Activated naive CD4-positive, alpha-beta T cell treated with anti-CD3 and anti-CD28 coated beads, Interleukin-2, amount 10 ng/mL, durations not matched to agents 7 days and 5 days (primary cell): Measurements from ENCODE around the gene NMT1.

Experiments
- CTCF ChIA-PET: fragments of 350-600 bp; sonication (Branson Sonifier 250); formaldehyde crosslinking; loops from one replicate; lab custom pipeline; 2021; ENCODE audit warnings: antibody characterized with exemption; lab: Charles Lee
- DNase-seq: peaks from one replicate; pipeline ENCODE4 v3.0.0-alpha.2; 2020
- H3K27ac Mint-ChIP-seq: one replicate; pipeline ENCODE4 v1.8.0; 2021; ENCODE audit warnings: mild to moderate bottlenecking, moderate library complexity, mixed read lengths
- H3K27me3 Mint-ChIP-seq: one replicate; pipeline ENCODE4 v1.8.0; 2021; ENCODE audit warnings: mild to moderate bottlenecking, mixed read lengths
- H3K36me3 Mint-ChIP-seq: one replicate; pipeline ENCODE4 v1.8.0; 2021; ENCODE audit warnings: mixed read lengths
- H3K4me1 Mint-ChIP-seq: one replicate; pipeline ENCODE4 v1.8.0; 2021; ENCODE audit warnings: mixed read lengths
- H3K4me3 Mint-ChIP-seq: one replicate; pipeline ENCODE4 v1.8.0; 2021; ENCODE audit warnings: mild to moderate bottlenecking, moderate library complexity, mixed read lengths
- H3K9me3 Mint-ChIP-seq: one replicate; pipeline ENCODE4 v1.8.0; 2021; ENCODE audit warnings: mixed read lengths

Gene NMT1

DNA sequence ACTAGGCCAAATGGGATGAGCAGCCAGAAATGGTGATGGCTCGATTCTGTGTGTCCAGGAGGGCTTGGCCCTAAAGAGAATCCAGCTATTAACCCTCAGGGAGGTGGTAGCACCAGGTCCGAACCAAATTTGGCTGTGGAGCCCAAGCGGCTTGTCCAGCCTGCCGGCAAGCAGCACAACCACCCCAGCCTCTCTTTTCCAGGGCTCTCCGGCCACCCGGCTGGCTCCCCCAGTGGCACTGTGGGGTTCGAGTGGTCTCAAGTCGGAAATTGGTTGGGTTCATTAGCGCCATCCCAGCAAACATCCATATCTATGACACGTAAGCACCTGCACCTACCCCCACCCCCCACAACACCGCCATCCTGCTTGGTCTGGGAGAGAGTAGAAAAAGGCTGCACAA is 35.8 kb downstream of the NMT1 start:
- Mint-ChIP-seq H3K4me1 (no peaks in the 10 kb centered on the region), H3K36me3 (peaks cover 59% of the 10 kb centered on the region), H3K9me3 (no peaks in the 10 kb centered on the region), H3K27ac (no peak overlapping the region), H3K4me3 (no peak overlapping the region), H3K27me3 (no peaks in the 10 kb centered on the region)
- DNase-seq = no peak
- CTCF ChIA-PET = interaction anchor here (1.0 to 3.3 kb wide), 6 partner anchors 9 to 177 kb away, joined by 3 to 28 read pairs (median 3); no protein-coding TSS in a partner anchor

- H3K4me1 Mint-ChIP-seq = no peaks in the 10 kb centered on the region
- H3K36me3 Mint-ChIP-seq = peaks cover 58% of the 10 kb centered on the region
- CTCF ChIA-PET = interaction anchor here (0.7 to 3.3 kb wide), 18 partner anchors 11 to 319 kb away, joined by 3 to 28 read pairs (median 4); partner anchors contain the start of gene NMT1
- H3K4me3 Mint-ChIP-seq = no peak overlapping the region
- H3K27ac Mint-ChIP-seq = peak overlapping the region; percentile 46
- no peak for DNase-seq
- no peaks in the 10 kb centered on the region for H3K27me3 Mint-ChIP-seq
- no peaks in the 10 kb centered on the region for H3K9me3 Mint-ChIP-seq
These were observed 37.2 kb downstream of the NMT1 start for GRCh38 chr17:45098081-45098868.

GRCh38 chr17:45098869-45099616 is 37.9 kb downstream of the NMT1 start:
- H3K9me3 Mint-ChIP-seq = no peaks in the 10 kb centered on the region
- DNase-seq = peak; percentile 86
- peaks cover 57% of the 10 kb centered on the region for H3K36me3 Mint-ChIP-seq
- H3K27me3 Mint-ChIP-seq = no peaks in the 10 kb centered on the region
- H3K4me1 Mint-ChIP-seq = no peaks in the 10 kb centered on the region
- no peak overlapping the region for H3K27ac Mint-ChIP-seq
- CTCF ChIA-PET = interaction anchor here (0.7 to 3.3 kb wide), 28 partner anchors 10 to 320 kb away, joined by 3 to 28 read pairs (median 4); partner anchors contain the start of genes ACBD4, HEXIM1 and NMT1
- no peak overlapping the region for H3K4me3 Mint-ChIP-seq

- Mint-ChIP-seq H3K4me1 (no peaks in the 10 kb centered on the region), H3K27me3 (no peaks in the 10 kb centered on the region), H3K4me3 (no peak overlapping the region), H3K9me3 (no peaks in the 10 kb centered on the region), H3K27ac (no peak overlapping the region), H3K36me3 (peaks cover 50% of the 10 kb centered on the region)
- DNase-seq = no peak
- CTCF ChIA-PET = interaction anchor here (1.8 kb wide), 1 partner anchor 28 kb away, joined by 4 read pairs; no protein-coding TSS in a partner anchor
These were observed 40.4 kb downstream of the NMT1 start for GRCh38 chr17:45101546-45101882.

DNA sequence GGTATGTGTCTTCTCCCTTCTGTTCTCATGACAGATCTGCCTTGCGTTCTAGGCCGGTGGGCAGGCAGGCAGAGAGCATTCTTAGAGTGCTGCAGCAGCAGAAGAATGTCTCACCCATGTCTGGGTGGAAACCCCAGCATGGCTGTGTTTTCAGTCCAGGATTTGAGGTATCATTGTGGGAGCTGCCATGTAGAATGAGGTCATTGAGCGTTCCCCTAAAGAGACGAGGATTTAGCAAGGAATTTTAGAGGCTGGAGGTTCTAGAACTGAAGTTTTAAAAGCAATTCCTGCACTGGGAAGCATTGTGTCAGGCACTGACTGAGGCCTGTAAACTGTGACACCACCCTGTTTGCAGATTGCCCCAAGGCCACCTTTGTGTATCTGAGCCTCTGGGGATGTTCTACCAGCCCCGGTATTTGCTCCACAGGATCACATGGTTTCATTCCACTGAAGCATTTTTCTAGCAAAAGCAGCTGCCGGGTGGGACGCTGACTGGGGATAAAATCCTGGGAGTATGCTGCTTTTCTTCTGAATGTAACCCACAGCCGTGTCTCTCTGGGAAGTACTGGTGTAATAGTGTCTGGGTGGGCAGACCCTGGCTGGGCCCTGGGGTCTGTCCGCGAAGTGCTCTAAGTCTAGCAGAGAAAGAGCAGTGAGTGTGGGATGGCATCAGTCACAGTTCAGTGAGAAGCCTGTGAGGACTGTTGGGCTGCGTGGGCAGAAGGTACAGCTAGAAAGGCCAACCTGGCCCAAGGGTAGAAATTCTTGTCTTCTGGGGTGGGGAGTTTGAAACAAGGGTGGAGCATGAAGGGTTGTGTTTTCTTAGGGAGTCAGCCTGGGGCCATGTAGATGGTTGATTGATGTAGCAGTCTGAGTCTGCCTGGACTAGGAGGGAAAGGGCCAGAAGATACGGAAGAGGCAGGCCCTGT is 41.0 kb downstream of the NMT1 start:
- no peaks in the 10 kb centered on the region for H3K27me3 Mint-ChIP-seq
- DNase-seq = no peak
- H3K9me3 Mint-ChIP-seq = no peaks in the 10 kb centered on the region
- no peak overlapping the region for H3K27ac Mint-ChIP-seq
- peaks cover 47% of the 10 kb centered on the region for H3K36me3 Mint-ChIP-seq
- CTCF ChIA-PET = interaction anchor here (1.8 kb wide), 1 partner anchor 27 kb away, joined by 4 read pairs; no protein-coding TSS in a partner anchor
- no peaks in the 10 kb centered on the region for H3K4me1 Mint-ChIP-seq
- no peak overlapping the region for H3K4me3 Mint-ChIP-seq

GRCh38 chr17:45102856-45103255 is 41.7 kb downstream of the NMT1 start:
- Mint-ChIP-seq H3K9me3 (no peaks in the 10 kb centered on the region), H3K27ac (no peak overlapping the region), H3K4me3 (no peak overlapping the region), H3K36me3 (peaks cover 46% of the 10 kb centered on the region), H3K27me3 (no peaks in the 10 kb centered on the region), H3K4me1 (no peaks in the 10 kb centered on the region)
- no peak for DNase-seq
- CTCF ChIA-PET = interaction anchor here (1.8 kb wide), 1 partner anchor 26 kb away, joined by 4 read pairs; no protein-coding TSS in a partner anchor

GRCh38 chr17:45103269-45103795 is 42.2 kb downstream of the NMT1 start:
- CTCF ChIA-PET = interaction anchor here (1.3 kb wide), 1 partner anchor 183 kb away, joined by 4 read pairs; no protein-coding TSS in a partner anchor
- Mint-ChIP-seq H3K27ac (no peak overlapping the region), H3K9me3 (no peaks in the 10 kb centered on the region), H3K4me3 (no peak overlapping the region), H3K27me3 (no peaks in the 10 kb centered on the region), H3K36me3 (peaks cover 45% of the 10 kb centered on the region), H3K4me1 (no peaks in the 10 kb centered on the region)
- DNase-seq = no peak

GRCh38 chr17:45104029-45104428 is 42.9 kb downstream of the NMT1 start:
- no peaks in the 10 kb centered on the region for H3K9me3 Mint-ChIP-seq
- H3K36me3 Mint-ChIP-seq = peaks cover 40% of the 10 kb centered on the region
- no peaks in the 10 kb centered on the region for H3K4me1 Mint-ChIP-seq

DNA sequence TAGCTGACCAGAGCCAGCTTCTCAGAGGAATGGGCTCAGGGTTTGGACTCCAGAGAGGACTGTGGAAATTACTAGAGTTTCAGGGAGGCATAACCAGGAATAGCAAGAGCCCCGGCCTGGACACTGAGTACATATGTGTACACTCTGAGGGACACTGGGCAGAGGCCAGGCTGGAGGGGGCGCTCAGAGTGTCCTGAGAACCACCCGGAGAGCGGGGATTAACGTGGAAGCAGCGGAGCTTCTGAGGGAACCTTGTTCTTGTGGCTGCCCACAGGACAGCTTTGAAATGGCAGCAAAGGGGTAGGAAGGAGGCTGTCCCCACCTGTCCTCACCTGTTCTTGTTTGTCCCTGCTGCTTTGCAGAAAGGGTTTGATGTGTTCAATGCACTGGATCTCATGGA is 43.4 kb downstream of the NMT1 start:
- no peak for DNase-seq
- H3K36me3 Mint-ChIP-seq = peaks cover 39% of the 10 kb centered on the region
- CTCF ChIA-PET = interaction anchor here (1.3 kb wide), 1 partner anchor 184 kb away, joined by 4 read pairs; no protein-coding TSS in a partner anchor
- H3K27me3 Mint-ChIP-seq = no peaks in the 10 kb centered on the region
- no peak overlapping the region for H3K27ac Mint-ChIP-seq
- H3K4me1 Mint-ChIP-seq = no peaks in the 10 kb centered on the region
- H3K4me3 Mint-ChIP-seq = no peak overlapping the region
- H3K9me3 Mint-ChIP-seq = no peaks in the 10 kb centered on the region

More at GRCh38 chr17:45104029-45104428, 42.9 kb downstream of the NMT1 start:
- H3K27me3 Mint-ChIP-seq = no peaks in the 10 kb centered on the region
- CTCF ChIA-PET = interaction anchor here (1.3 kb wide), 1 partner anchor 183 kb away, joined by 4 read pairs; no protein-coding TSS in a partner anchor
- H3K4me3 Mint-ChIP-seq = no peak overlapping the region
- no peak overlapping the region for H3K27ac Mint-ChIP-seq
- no peak for DNase-seq

DNA sequence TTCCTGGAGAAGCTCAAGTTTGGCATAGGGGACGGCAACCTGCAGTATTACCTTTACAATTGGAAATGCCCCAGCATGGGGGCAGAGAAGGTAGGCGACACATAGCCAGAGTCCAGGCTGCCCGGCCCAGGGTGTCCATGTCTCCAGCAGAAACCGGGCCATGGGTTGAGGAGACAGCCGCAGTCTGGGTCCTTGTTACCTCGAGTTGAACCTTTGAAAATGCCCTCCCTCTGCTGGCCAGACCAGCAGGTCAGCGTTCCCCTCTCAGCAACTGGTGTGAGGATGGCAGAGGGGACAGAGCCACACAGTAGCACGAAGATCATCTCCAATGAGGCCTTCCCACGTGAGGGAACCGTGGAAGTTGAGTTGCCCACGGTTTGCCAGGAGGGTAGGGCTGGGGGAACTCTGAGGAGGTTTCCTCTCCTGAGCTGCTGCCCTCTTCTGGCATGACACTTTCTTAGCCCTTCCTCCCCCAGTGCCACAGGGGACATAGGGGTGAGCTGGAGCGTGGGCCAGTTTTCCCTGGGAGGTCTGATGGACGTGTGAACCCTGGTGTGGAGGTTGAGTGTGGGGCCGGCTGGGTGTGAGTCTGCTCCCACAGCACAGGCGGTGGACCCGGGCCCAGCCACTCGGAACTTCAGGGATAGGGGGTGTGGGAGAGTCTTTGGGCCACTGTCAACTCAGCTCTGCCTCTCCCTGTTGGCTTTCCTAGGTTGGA is 43.9 kb downstream of the NMT1 start:
- Mint-ChIP-seq H3K27me3 (no peaks in the 10 kb centered on the region), H3K4me3 (no peak overlapping the region), H3K36me3 (peaks cover 37% of the 10 kb centered on the region), H3K4me1 (no peaks in the 10 kb centered on the region), H3K9me3 (no peaks in the 10 kb centered on the region), H3K27ac (no peak overlapping the region)
- CTCF ChIA-PET = interaction anchor here (1.0 to 1.5 kb wide), 3 partner anchors 9 to 184 kb away, joined by 3 to 5 read pairs (median 4); partner anchors contain the start of gene ACBD4
- no peak for DNase-seq

DNA sequence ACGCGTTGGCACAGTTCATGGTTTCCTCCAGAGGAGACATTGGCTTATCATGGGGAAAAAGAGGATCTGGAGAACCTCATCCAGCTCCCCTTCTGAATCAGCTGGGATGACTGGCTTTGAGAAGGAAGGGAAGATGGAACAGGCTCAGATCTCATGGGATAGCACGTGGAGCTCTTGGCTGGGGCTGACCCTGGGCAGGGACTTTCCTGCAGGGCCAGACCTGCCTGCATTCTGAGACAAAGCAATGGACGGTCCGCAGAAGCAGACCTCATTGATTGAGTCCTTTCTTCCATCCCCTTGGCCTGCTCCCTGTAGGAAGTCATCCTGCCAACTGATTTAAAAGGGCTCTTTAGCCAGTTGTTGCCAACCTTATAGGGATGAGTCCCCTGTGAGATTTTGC is 45.0 kb downstream of the NMT1 start:
- Mint-ChIP-seq H3K27me3 (no peaks in the 10 kb centered on the region), H3K9me3 (no peaks in the 10 kb centered on the region), H3K36me3 (peaks cover 37% of the 10 kb centered on the region), H3K4me1 (no peaks in the 10 kb centered on the region), H3K27ac (no peak overlapping the region), H3K4me3 (no peak overlapping the region)
- CTCF ChIA-PET = interaction anchor here (1.0 to 1.5 kb wide), 2 partner anchors 10 to 29 kb away, joined by 3 to 5 read pairs; partner anchors contain the start of gene ACBD4
- no peak for DNase-seq

- DNase-seq = no peak
- no peaks in the 10 kb centered on the region for H3K4me1 Mint-ChIP-seq
- peaks cover 37% of the 10 kb centered on the region for H3K36me3 Mint-ChIP-seq
- no peaks in the 10 kb centered on the region for H3K9me3 Mint-ChIP-seq
- H3K4me3 Mint-ChIP-seq = no peak overlapping the region
- no peaks in the 10 kb centered on the region for H3K27me3 Mint-ChIP-seq
- no peak overlapping the region for H3K27ac Mint-ChIP-seq
- CTCF ChIA-PET = interaction anchor here (1.5 kb wide), 1 partner anchor 29 kb away, joined by 5 read pairs; the partner anchor contains the start of gene ACBD4
These were observed 45.5 kb downstream of the NMT1 start for GRCh38 chr17:45106582-45106981.
